Lower leg skin (tissue), 3 donors: ENCODE data around the gene MAP3K20.

Source experiments
- POLR2A ChIP-seq, 2 donors: fragments of 450-650 bp; IDR thresholded peaks; one replicate each; pipeline ENCODE4 v1.6.1; 2016 to 2017; ENCODE audit warnings: antibody characterized with exemption in 2 of 2, mild to moderate bottlenecking in 1 of 2, moderate library complexity in 1 of 2
- TF ChIP-seq, protein P1 (sequence below), 3 donors: fragments of 450-650 bp; IDR thresholded peaks; one replicate each; pipeline ENCODE4 v1.5.1; 2016; ENCODE audit warnings: antibody characterized with exemption in 3 of 3, mild to moderate bottlenecking in 3 of 3, moderate library complexity in 2 of 3

DNA sequence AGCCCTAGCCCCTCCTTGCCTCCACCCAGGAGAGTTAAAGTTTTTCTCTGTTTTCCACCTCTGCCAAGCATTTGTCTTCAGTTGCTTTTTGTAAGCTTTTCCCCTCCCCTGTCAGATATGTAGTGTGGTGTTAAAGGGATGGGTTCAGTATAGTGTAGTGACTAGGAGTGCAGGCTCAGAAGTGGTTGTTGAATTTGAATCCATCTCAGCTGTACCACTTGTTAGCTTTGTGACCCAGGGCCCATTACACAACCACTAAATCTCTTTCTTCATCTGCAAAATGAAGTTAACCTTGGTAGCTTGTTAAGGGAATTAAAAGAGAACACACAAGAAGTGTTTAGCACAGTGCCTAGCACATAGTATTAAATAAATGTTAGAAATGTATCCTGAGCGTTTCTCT, 56.9 kb downstream of the MAP3K20 start:
- TF ChIP-seq, protein P1, sequence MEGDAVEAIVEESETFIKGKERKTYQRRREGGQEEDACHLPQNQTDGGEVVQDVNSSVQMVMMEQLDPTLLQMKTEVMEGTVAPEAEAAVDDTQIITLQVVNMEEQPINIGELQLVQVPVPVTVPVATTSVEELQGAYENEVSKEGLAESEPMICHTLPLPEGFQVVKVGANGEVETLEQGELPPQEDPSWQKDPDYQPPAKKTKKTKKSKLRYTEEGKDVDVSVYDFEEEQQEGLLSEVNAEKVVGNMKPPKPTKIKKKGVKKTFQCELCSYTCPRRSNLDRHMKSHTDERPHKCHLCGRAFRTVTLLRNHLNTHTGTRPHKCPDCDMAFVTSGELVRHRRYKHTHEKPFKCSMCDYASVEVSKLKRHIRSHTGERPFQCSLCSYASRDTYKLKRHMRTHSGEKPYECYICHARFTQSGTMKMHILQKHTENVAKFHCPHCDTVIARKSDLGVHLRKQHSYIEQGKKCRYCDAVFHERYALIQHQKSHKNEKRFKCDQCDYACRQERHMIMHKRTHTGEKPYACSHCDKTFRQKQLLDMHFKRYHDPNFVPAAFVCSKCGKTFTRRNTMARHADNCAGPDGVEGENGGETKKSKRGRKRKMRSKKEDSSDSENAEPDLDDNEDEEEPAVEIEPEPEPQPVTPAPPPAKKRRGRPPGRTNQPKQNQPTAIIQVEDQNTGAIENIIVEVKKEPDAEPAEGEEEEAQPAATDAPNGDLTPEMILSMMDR (IDR thresholded peaks at IDR 0.05) = no peak
- TF ChIP-seq POLR2A (IDR thresholded peaks at IDR 0.05) = no peak
